ENCODE measurements around the gene AMOTL2.

The AMOTL2 gene

GRCh38 chr3:134378384-134378783 is 4.1 kb upstream of the AMOTL2 start:
- peak; percentile 64 for DNase-seq

- no peak for DNase-seq
These were observed 3.6 kb upstream of the AMOTL2 start for GRCh38 chr3:134377896-134378295.

- peak; percentile 41 for DNase-seq
These were observed 2.7 kb upstream of the AMOTL2 start for GRCh38 chr3:134376786-134377426.

- DNase-seq = peak; percentile 39
These were observed 2.1 kb upstream of the AMOTL2 start for GRCh38 chr3:134376385-134376765.

- DNase-seq = peak; percentile 31
These were observed 1.5 kb upstream of the AMOTL2 start for GRCh38 chr3:134375582-134376384.

GRCh38 chr3:134374791-134375581 is 739 bp upstream of the AMOTL2 start:
- DNase-seq = peak; percentile 52

GRCh38 chr3:134373271-134374104 is 759 bp downstream of the AMOTL2 start:
- peak; percentile 50 for DNase-seq

- peak; percentile 39 for DNase-seq
These were observed 1.6 kb downstream of the AMOTL2 start for GRCh38 chr3:134372396-134373270.

- peak; percentile 33 for DNase-seq
These were observed 2.5 kb downstream of the AMOTL2 start for GRCh38 chr3:134371542-134372324.

- peak; percentile 61 for DNase-seq
These were observed 3.4 kb downstream of the AMOTL2 start for GRCh38 chr3:134370611-134371531.

GRCh38 chr3:134369861-134370596 is 4.2 kb downstream of the AMOTL2 start:
- DNase-seq = peak; percentile 50

GRCh38 chr3:134369231-134369741 is 5.0 kb downstream of the AMOTL2 start:
- DNase-seq = peak; percentile 12

GRCh38 chr3:134368751-134369105 is 5.5 kb downstream of the AMOTL2 start:
- peak; percentile 21 for DNase-seq

- DNase-seq = peak; percentile 34
These were observed 6.1 kb downstream of the AMOTL2 start for GRCh38 chr3:134367869-134368750.

- peak; percentile 49 for DNase-seq
These were observed 7.1 kb downstream of the AMOTL2 start for GRCh38 chr3:134366928-134367811.

GRCh38 chr3:134366221-134366927 is 7.9 kb downstream of the AMOTL2 start:
- peak; percentile 53 for DNase-seq
